Activated CD8-positive, alpha-beta T cell treated with anti-CD3 and anti-CD28 coated beads for 36 hours (primary cell): ENCODE results near the gene SPRED3. TPM values are rescaled to one million over a fixed set of nuclear protein-coding genes. Genes with fewer than 3 reads are reported as not detected.

Experiments used
- ATAC-seq: fragments of 200-7000 bp; cut with Tn5 transposase; one replicate; pipeline ENCODE4 v1.10.0; 2021; ENCODE audit warnings: mild to moderate bottlenecking, moderate library complexity
- CTCF ChIA-PET: fragments of 350-600 bp; sonication (Branson Sonifier 250); formaldehyde crosslinking; loops from one replicate; lab custom pipeline; 2021; ENCODE audit warnings: antibody characterized with exemption; lab: Charles Lee
- POLR2A ChIA-PET: fragments of 350-600 bp; sonication (Branson Sonifier 250); formaldehyde crosslinking; loops from one replicate; lab custom pipeline; 2021; ENCODE audit warnings: antibody characterized with exemption; lab: Charles Lee
- DNase-seq: peaks from one replicate; pipeline ENCODE4 v3.0.0-alpha.2; 2020
- H3K27ac Mint-ChIP-seq: one replicate; pipeline ENCODE4 v1.8.0; 2021; ENCODE audit warnings: mild to moderate bottlenecking, mixed read lengths
- H3K27me3 Mint-ChIP-seq: one replicate; pipeline ENCODE4 v1.8.0; 2021; ENCODE audit warnings: mixed read lengths
- H3K36me3 Mint-ChIP-seq: one replicate; pipeline ENCODE4 v1.8.0; 2021; ENCODE audit warnings: low read depth, mixed read lengths
- H3K4me1 Mint-ChIP-seq: one replicate; pipeline ENCODE4 v1.8.0; 2021; ENCODE audit warnings: low read depth, mixed read lengths
- H3K4me3 Mint-ChIP-seq: one replicate; pipeline ENCODE4 v1.8.0; 2021; ENCODE audit warnings: mild to moderate bottlenecking, moderate library complexity, mixed read lengths
- H3K9me3 Mint-ChIP-seq: one replicate; pipeline ENCODE4 v1.8.0; 2021; ENCODE audit warnings: mixed read lengths
- intact Hi-C: fragments of 100-400 bp; cut with micrococcal nuclease; formaldehyde crosslinking; loops from one replicate; pipeline ENCODE4 v1.10.0; 2022
- total RNA-seq, 2 experiments: library from RNA; stranded (reverse); gene quantifications; one replicate each; pipeline ENCODE4 v1.2.3, GENCODE V29; 2021
- TF ChIP-seq, protein P1 (sequence below): fragments of 200-600 bp; IDR thresholded peaks from one replicate; pipeline ENCODE4 v1.8.0; 2022; ENCODE audit warnings: antibody characterized with exemption, mild to moderate bottlenecking

The SPRED3 gene
- total RNA-seq, 2 experiments from 2014 or later = 0.69 to 1.5 TPM

DNA sequence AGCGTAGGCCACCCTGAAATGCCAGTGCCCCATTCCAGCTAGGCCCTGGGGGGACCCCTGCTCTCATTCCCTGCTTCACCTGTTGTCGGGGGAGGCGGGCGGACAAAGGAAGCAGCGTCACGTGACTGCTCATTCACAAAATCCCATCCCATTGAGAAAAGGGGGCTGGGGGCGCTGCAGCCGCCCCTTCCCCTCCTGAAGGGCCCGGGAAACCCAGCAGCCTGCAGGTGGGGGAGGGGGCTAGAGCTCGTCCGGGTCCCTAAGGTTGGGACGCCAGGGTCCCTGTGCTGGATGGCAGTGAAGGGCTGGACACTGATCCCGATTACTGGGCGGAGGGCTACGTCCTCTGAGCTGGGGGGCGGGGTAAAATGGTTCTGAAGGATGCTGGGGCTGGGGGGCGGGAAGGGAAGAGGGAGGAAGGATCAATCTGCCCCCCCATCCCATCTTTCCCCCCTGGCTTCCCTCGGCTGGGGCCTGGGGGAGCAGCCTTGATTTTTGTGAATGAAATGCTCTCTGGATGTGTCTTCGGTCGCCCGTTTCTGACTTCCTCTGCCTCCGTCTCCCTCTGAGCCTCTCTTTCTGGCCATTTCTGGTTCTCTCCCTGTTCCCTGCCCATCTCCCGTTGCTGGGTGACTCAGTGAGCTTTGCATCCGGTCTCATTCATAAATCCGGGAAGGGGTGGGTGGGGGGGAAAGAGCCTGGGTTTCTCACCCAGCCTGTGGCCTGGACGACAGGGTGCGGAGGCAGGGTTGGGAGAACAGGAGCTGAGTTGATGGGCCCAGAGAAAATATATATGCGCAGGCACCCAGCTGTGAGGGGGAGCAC lies 816 bp downstream of the SPRED3 start:
- TF ChIP-seq, protein P1, sequence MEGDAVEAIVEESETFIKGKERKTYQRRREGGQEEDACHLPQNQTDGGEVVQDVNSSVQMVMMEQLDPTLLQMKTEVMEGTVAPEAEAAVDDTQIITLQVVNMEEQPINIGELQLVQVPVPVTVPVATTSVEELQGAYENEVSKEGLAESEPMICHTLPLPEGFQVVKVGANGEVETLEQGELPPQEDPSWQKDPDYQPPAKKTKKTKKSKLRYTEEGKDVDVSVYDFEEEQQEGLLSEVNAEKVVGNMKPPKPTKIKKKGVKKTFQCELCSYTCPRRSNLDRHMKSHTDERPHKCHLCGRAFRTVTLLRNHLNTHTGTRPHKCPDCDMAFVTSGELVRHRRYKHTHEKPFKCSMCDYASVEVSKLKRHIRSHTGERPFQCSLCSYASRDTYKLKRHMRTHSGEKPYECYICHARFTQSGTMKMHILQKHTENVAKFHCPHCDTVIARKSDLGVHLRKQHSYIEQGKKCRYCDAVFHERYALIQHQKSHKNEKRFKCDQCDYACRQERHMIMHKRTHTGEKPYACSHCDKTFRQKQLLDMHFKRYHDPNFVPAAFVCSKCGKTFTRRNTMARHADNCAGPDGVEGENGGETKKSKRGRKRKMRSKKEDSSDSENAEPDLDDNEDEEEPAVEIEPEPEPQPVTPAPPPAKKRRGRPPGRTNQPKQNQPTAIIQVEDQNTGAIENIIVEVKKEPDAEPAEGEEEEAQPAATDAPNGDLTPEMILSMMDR = no peak
- Mint-ChIP-seq H3K36me3 (peaks cover 12% of the 10 kb centered on the region), H3K27ac (no peak overlapping the region), H3K4me1 (peaks cover 27% of the 10 kb centered on the region), H3K9me3 (no peaks in the 10 kb centered on the region), H3K27me3 (peaks cover 28% of the 10 kb centered on the region), H3K4me3 (peak overlapping the region; percentile 24)
- CTCF ChIA-PET = interaction anchor here (0.9 to 2.5 kb wide), 2 partner anchors 14 to 544 kb away, joined by 3 to 13 read pairs; partner anchors contain the start of gene FAM98C
- DNase-seq (no peak), ATAC-seq (no peak)
- intact Hi-C loops = no loop called here
- POLR2A ChIA-PET = interaction anchor here (1.5 kb wide), 1 partner anchor 10 kb away, joined by 5 read pairs; no protein-coding TSS in a partner anchor

DNA sequence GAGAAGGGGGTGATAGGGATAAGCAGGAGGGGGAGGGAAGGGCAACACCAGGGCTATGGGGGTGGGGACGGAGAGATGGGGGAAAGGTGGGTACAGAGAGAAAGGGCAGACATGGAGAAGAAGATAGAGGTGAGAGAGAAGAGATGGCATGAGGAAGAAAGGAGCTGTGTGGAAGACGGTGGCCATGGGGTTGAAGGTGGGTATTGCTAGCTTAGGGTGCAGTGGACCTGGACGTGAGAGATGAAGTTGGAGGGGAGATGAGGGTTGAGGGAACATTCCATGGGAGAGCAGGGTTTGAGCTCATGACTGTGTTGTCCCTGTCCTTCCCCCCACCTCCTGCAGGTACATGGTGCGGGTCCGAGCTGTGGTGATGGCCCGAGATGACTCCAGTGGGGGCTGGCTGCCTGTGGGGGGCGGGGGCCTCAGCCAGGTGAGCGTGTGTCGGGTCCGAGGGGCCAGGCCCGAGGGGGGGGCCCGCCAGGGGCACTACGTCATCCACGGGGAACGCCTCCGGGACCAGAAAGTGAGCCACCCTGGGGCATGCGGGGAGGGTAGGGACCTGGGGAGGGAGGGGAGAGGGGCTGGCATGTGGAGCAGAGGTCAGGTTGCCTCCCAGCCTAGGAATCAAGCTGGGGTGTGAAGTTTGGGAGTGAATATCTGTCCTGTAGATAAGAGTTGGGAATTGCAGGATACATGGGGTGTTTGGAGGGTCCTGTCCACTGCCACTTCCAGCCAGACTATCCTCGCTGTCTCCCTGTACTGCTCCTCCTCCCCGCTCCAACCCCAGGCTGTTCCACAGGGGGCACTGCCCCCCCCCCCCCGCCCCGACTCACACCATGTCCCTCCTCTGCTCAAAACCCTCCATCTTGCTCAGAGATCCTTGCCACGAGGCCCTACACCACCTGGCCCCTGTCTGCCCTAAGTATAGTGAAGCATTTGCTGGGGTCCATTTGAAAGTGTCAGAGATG lies 1.7 kb downstream of the SPRED3 start:
- Mint-ChIP-seq H3K27me3 (peaks cover 28% of the 10 kb centered on the region), H3K27ac (no peak overlapping the region), H3K36me3 (peaks cover 4% of the 10 kb centered on the region), H3K4me3 (no peak overlapping the region), H3K9me3 (no peaks in the 10 kb centered on the region), H3K4me1 (peaks cover 29% of the 10 kb centered on the region)
- POLR2A ChIA-PET = no interaction called here
- intact Hi-C loops = no loop called here
- TF ChIP-seq, protein P1 = no peak
- no peak for ATAC-seq
- CTCF ChIA-PET = interaction anchor here (0.9 to 2.5 kb wide), 2 partner anchors 13 to 543 kb away, joined by 3 to 13 read pairs; partner anchors contain the start of gene FAM98C
- no peak for DNase-seq

DNA sequence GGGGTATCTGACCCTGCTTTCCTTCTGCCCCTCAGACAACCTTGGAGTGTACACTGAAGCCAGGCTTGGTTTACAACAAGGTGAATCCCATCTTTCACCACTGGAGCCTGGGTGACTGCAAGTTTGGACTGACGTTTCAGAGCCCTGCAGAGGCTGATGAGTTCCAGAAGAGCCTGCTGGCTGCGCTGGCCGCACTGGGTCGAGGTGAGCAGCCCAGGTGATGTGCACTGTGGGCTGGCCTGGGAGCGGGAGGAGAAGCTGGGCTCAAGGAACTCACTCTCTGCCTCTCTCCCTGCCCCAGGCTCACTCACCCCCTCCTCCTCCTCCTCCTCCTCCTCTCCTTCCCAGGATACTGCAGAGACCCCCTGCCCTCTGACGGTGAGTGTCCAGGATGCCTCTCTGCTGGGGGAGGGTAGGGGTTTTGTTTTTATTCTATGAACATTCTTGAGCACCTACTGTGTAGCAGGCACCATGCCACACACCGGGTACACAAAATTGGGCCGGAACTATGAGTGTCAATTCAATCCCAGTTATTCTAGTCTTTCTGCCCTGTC lies 3.5 kb downstream of the SPRED3 start:
- peaks cover 8% of the 10 kb centered on the region for H3K36me3 Mint-ChIP-seq
- DNase-seq = no peak
- no peak overlapping the region for H3K27ac Mint-ChIP-seq
- TF ChIP-seq, protein P1 = no peak
- POLR2A ChIA-PET = no interaction called here
- no peaks in the 10 kb centered on the region for H3K9me3 Mint-ChIP-seq
- ATAC-seq = no peak
- intact Hi-C loops = no loop called here
- H3K4me1 Mint-ChIP-seq = peaks cover 33% of the 10 kb centered on the region
- H3K27me3 Mint-ChIP-seq = peaks cover 28% of the 10 kb centered on the region
- CTCF ChIA-PET = interaction anchor here (2.8 kb wide), 1 partner anchor 11 kb away, joined by 21 read pairs; the partner anchor contains the start of gene FAM98C
- H3K4me3 Mint-ChIP-seq = no peak overlapping the region

DNA sequence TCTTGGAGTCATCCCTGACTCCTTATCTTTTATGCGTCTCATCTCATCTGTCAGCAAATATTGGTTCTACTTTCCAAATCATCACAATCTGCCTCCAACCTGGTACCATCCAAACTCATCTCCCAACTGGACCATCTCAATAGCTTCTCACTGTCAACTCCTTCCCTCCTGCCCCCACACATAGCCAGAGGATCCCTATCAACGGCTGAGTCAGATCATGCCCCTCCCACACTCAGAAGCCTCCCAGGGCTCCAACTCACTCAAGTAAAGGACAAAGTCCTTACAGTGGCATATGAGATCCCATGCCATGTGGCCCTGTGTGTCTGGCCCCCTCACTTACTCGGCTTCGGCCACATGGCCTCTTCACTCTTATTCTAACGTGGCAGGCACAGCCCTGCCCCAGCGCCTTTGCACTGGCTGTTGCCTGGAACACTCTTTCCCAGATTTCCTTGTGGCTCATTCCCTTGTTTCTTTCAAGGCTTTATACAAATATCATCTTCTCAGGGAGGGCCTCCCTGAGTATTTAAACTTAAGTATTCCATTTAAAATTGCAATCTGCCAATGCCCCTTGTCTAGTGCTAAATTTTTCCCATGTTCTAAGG lies 4.3 kb downstream of the SPRED3 start:
- no peak overlapping the region for H3K4me3 Mint-ChIP-seq
- TF ChIP-seq, protein P1 = no peak
- intact Hi-C loops = no loop called here
- ChIA-PET POLR2A (interaction anchor here (0.8 kb wide), 1 partner anchor 18 kb away, joined by 3 read pairs; the partner anchor contains the start of gene PSMD8), CTCF (interaction anchor here (2.8 kb wide), 1 partner anchor 10 kb away, joined by 21 read pairs; the partner anchor contains the start of gene FAM98C)
- ATAC-seq = no peak
- H3K9me3 Mint-ChIP-seq = no peaks in the 10 kb centered on the region
- H3K36me3 Mint-ChIP-seq = peaks cover 5% of the 10 kb centered on the region
- peaks cover 28% of the 10 kb centered on the region for H3K4me1 Mint-ChIP-seq
- peak; percentile 34 for DNase-seq
- H3K27me3 Mint-ChIP-seq = peaks cover 24% of the 10 kb centered on the region
- no peak overlapping the region for H3K27ac Mint-ChIP-seq
